ENCODE results near the gene P2RX2. TPM values are rescaled to one million over a fixed set of nuclear protein-coding genes. Genes with fewer than 3 reads are reported as not detected.

P2RX2 gene
- total RNA-seq, 4 donors from 2014 or later, result not detected

DNA sequence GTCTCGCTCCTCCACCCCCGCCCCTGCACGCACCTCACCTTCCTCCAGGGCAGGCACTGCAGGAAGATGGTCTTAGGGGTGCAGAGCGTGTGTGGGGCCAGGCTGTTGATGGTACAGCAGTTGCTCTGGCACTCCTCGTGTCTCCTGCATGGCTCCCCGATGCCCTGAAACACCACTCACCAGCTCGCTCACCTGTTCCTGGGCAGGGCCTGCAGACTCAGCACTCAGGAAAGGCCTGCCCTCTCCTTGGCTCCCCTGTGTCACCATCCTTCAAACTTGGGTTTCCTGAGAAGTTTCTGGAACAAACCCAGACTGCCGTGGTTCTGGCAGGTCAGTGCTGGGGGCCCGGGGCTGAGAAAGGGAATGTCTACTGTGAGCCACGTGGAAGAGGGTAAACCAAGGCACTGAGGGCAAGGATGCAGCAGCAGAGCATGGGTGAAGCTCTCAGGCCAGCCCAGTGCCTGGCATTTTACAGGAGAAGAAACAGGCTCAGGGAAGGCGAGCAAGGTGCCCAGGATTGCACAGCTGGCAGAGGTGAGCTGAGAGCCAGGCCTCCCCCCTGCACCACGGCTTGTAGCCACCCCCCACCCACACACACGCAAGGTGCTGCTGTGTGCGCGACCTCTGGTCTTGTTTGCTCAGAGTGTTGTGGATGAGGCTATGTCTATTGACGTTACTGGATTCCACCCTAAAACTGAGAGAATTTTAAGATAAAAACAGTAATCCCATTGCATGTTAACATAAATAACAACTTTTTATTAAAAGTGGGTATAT is 13.7 kb upstream of the P2RX2 start:
- Histone ChIP-seq H3K27me3 (peaks cover 0 to 89% of the 10 kb centered on the region in 2 donors), H3K27ac (no peak overlapping the region)
- 79 to 80% methylated on average over 12 to 16 of the region's 16 CpGs for WGBS, 2 donors

DNA sequence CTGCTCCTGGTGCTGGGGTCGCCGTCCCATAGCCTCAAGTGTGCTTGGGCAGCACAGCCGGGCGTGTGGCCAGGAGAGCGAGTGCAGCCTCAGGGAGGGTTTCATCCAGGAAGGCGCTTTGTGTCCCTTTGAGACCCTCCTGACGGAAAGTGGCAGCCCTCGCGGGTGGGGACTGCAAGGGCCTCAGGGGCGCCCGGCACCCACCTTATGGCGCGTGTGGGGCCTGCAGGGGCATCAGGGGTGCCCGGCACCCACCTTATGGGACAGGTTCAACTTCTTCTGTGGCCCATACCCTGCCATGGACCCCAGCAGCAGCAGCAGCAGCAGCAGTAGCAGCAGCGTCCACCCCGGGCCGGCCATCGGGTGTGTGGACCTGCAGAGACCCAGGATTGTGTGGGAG is 12.7 kb upstream of the P2RX2 start:
- H3K27ac ChIP-seq, result no peak overlapping the region
- peaks cover 0 to 14% (median 5%) of the 10 kb centered on the region in 4 donors for H3K4me1 ChIP-seq
- no peak overlapping the region for H3K4me3 ChIP-seq
- WGBS, 2 donors, result 80 to 82% methylated on average over 14 to 18 of the region's 18 CpGs
- peaks cover 0 to 95% of the 10 kb centered on the region in 2 donors for H3K27me3 ChIP-seq
- no peak for DNase-seq (ENCODE audit: low spot score in 2 of 2)
- no peaks in the 10 kb centered on the region for H3K36me3 ChIP-seq
- TF ChIP-seq POLR2A (IDR thresholded peaks at IDR 0.05), result no peak
- TF ChIP-seq, protein P1, sequence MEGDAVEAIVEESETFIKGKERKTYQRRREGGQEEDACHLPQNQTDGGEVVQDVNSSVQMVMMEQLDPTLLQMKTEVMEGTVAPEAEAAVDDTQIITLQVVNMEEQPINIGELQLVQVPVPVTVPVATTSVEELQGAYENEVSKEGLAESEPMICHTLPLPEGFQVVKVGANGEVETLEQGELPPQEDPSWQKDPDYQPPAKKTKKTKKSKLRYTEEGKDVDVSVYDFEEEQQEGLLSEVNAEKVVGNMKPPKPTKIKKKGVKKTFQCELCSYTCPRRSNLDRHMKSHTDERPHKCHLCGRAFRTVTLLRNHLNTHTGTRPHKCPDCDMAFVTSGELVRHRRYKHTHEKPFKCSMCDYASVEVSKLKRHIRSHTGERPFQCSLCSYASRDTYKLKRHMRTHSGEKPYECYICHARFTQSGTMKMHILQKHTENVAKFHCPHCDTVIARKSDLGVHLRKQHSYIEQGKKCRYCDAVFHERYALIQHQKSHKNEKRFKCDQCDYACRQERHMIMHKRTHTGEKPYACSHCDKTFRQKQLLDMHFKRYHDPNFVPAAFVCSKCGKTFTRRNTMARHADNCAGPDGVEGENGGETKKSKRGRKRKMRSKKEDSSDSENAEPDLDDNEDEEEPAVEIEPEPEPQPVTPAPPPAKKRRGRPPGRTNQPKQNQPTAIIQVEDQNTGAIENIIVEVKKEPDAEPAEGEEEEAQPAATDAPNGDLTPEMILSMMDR (IDR thresholded peaks at IDR 0.05), result no peak
- TF ChIP-seq EP300 (IDR thresholded peaks at IDR 0.05), result no peak
- peaks cover 0 to under 1% (median 0%) of the 10 kb centered on the region in 4 donors for H3K9me3 ChIP-seq

More for the DNA sequence above, 13.7 kb upstream of the P2RX2 start:
- Histone ChIP-seq H3K4me3 (no peak overlapping the region), H3K9me3 (no peaks in the 10 kb centered on the region), H3K36me3 (no peaks in the 10 kb centered on the region), H3K4me1 (peaks cover 0 to 14% (median 8%) of the 10 kb centered on the region in 4 donors)
- TF ChIP-seq, protein P1 (IDR thresholded peaks at IDR 0.05), result no peak
- no peak for TF ChIP-seq EP300 (IDR thresholded peaks at IDR 0.05)
- TF ChIP-seq POLR2A (IDR thresholded peaks at IDR 0.05), result no peak
- DNase-seq (ENCODE audit: low spot score in 2 of 2), result no peak

DNA sequence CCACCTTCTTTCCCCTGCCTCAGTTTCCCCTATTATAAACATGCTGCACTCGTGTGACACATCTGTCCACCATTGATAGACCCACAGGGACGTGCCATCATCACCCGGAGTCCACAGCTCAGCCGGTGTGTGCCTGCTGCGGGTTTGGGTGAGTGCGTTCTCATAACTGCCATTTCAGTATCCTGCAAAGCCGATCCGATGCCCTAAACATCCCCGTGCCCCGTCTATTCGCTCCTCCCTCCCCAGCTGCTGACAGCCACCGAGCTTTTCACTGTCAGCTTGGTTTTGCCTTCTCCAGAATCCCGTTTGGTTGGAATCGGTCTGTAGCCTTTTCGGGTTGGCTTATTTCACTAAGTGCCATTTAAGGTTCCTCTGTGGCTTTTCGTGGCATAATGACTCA is 12.1 kb upstream of the P2RX2 start:
- 64 to 66% methylated on average over 16 of the region's 16 CpGs for WGBS, 2 donors
- no peaks in the 10 kb centered on the region for H3K36me3 ChIP-seq
- peaks cover 0 to 94% of the 10 kb centered on the region in 2 donors for H3K27me3 ChIP-seq
- peaks cover 0 to 10% (median 3%) of the 10 kb centered on the region in 4 donors for H3K4me1 ChIP-seq
- DNase-seq (ENCODE audit: low spot score in 2 of 2), result no peak
- H3K9me3 ChIP-seq, result peaks cover 0 to 6% (median 0%) of the 10 kb centered on the region in 4 donors
- H3K4me3 ChIP-seq, result no peak overlapping the region
- no peak for TF ChIP-seq POLR2A (IDR thresholded peaks at IDR 0.05)
- TF ChIP-seq, protein P1 (IDR thresholded peaks at IDR 0.05), result no peak
- TF ChIP-seq EP300 (IDR thresholded peaks at IDR 0.05), result no peak
- H3K27ac ChIP-seq, result no peak overlapping the region

DNA sequence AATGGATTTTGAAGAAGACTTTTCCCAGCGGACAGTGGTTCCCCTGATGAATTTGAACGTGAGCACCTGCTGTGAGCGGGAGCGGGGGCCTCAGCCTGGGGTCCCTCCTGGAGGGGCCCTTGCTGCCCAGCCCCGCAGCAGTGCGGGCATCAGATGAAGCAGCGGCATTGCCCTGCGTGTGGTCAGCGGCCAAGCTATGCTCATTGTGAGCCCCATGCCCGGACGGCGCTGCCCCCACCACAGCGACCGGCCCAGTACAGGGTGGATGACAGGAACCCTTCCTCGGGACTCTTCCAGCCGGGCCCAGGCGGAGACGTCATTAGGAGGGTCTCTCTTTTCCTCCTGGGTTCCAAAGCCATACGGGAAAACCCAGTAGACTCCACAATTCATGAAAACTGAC is 11.6 kb upstream of the P2RX2 start:
- no peak for DNase-seq (ENCODE audit: low spot score in 2 of 2)
- TF ChIP-seq POLR2A (IDR thresholded peaks at IDR 0.05), result no peak
- no peak for TF ChIP-seq EP300 (IDR thresholded peaks at IDR 0.05)
- 83 to 84% methylated on average over 19 of the region's 19 CpGs for WGBS, 2 donors
- Histone ChIP-seq H3K36me3 (no peaks in the 10 kb centered on the region), H3K4me3 (no peak overlapping the region), H3K27me3 (peaks cover 0 to 90% of the 10 kb centered on the region in 2 donors), H3K9me3 (peaks cover 0 to 11% (median 0%) of the 10 kb centered on the region in 4 donors), H3K4me1 (peaks cover 0 to 10% (median 3%) of the 10 kb centered on the region in 4 donors), H3K27ac (no peak overlapping the region)

DNA sequence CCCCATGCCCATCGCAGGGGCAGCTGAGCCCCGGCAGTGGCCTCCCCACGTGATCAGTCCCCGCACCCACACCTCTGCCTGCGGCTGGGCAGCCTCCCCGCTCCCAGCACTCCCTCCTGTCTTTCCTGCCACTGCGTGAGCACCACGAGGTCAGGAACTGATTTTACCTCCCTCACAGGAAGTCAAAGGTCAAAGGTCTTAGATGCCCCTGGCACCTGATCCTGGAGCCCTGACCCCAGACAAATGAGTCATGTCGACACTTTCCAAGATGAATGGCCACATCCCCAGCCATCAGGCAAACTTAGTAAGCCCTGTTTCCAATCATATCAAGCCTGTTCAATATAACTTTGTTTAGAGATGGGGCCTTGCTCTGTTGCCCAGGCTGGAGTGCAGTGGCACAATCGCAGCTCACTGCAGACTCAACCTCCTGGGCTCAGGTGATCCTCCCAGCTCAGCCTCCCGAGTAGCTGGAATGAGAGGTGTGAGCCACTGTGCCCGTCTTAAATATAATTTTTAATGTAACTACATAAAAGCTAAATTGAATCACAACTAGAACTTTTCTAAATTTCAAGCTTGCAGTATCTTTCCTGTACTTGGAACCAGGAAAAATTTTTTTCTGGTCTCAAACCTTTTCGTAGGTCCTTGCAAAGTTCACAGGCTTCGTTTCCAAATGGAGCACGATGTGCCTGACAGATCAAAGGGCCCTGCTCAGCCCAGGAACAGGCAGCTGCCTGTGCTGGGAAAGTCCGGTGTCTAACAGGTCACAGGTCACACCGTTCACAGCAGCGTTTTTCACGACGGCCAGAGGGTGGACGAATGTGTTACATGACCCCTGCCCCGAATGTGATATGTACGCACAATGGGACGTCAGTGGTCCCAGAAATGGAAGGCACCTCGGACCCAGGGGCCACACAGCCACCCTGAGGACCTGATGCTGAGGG is 10.1 kb upstream of the P2RX2 start:
- Histone ChIP-seq H3K4me3 (no peak overlapping the region), H3K27ac (no peak overlapping the region), H3K4me1 (peaks cover 0 to 10% (median 3%) of the 10 kb centered on the region in 4 donors), H3K27me3 (peaks cover 0 to 79% of the 10 kb centered on the region in 2 donors), H3K9me3 (peaks cover 0 to 11% (median 0%) of the 10 kb centered on the region in 4 donors), H3K36me3 (no peaks in the 10 kb centered on the region)
- DNase-seq (ENCODE audit: low spot score in 2 of 2), result no peak
- TF ChIP-seq EP300 (IDR thresholded peaks at IDR 0.05), result no peak
- TF ChIP-seq, protein P1 (IDR thresholded peaks at IDR 0.05), result no peak
- no peak for TF ChIP-seq POLR2A (IDR thresholded peaks at IDR 0.05)
- WGBS, 2 donors, result 48 to 52% methylated on average over 25 of the region's 25 CpGs
